Body of pancreas (tissue), 4 donors: ENCODE data around the gene FBXO31. TPM values are rescaled to one million over a fixed set of nuclear protein-coding genes. Genes with fewer than 3 reads are reported as not detected.

ENCODE experiments used
- ATAC-seq: fragments of 150-250 bp; one replicate; pipeline ENCODE4 v1.9.1; 2016
- DNase-seq, 4 donors: peaks; one replicate each; pipeline ENCODE4 v3.0.0-alpha.2; 2019
- H3K27ac ChIP-seq, 4 donors: fragments of 200-600 bp; sonication (generic); 1 replicate in 3 of 4; 2 replicates in 1 of 4; pipeline versions ENCODE4 v1.5.1 to v1.6.1; 2016 to 2019; ENCODE audit warnings: mild to moderate bottlenecking in 1 of 4, mixed read lengths in 1 of 4, moderate library complexity in 1 of 4
- H3K27me3 ChIP-seq, 2 donors: fragments of 200-600 bp; sonication (generic); one replicate each; pipeline ENCODE4 v1.6.0; 2016; ENCODE audit warnings: mild to moderate bottlenecking in 1 of 2
- H3K36me3 ChIP-seq, 2 donors: fragments of 200-600 bp; sonication (generic); replicated peaks in 1 of 2; 2 replicates each; pipeline ENCODE4 v1.5.1; 2016; ENCODE audit warnings: low read depth in 2 of 2; ENCODE audit not compliant: insufficient read depth in 1 of 2
- H3K4me1 ChIP-seq: fragments of 200-600 bp; sonication (generic); one replicate; pipeline ENCODE4 v1.6.0; 2016
- H3K4me3 ChIP-seq, 2 donors: fragments of 200-600 bp; sonication (generic); 1 replicate in 1 of 2; 2 replicates in 1 of 2; pipeline ENCODE4 v1.5.1; 2016 to 2019
- H3K9me3 ChIP-seq, 3 donors: fragments of 200-600 bp; sonication (generic); 1 replicate in 2 of 3; 2 replicates in 1 of 3; pipeline ENCODE4 v1.5.1; 2016
- CTCF ChIP-seq, 7 experiments: fragments of 450-650 bp in 4 of 7; fragments of 200-600 bp in 3 of 7; sonication (generic) in 3 of 7; IDR thresholded peaks; one replicate each; pipeline ENCODE4 v1.5.1; 2016 to 2019; ENCODE audit warnings: antibody characterized with exemption in 7 of 7
- POLR2A ChIP-seq, 3 donors: fragments of 450-650 bp; IDR thresholded peaks; one replicate each; pipeline ENCODE4 v1.6.1; 2016; ENCODE audit warnings: antibody characterized with exemption in 3 of 3, mild to moderate bottlenecking in 2 of 3
- WGBS, 2 donors: methylation state at CpG; one replicate each; pipeline ENCODE4 v1.1.5; 2017; 5-methylcytosine and 5-hydroxymethylcytosine counted together
- intact Hi-C: fragments of 100-400 bp; cut with DNase I; formaldehyde crosslinking; loops from one replicate; pipeline ENCODE4 v1.15.1; 2023
- total RNA-seq, 2 donors: library from RNA; depleted of rRNA; stranded (reverse); fragments of >200 nt; gene quantifications; one replicate each; pipeline ENCODE4 v1.1.0, GENCODE V29; 2016

Gene FBXO31
- total RNA-seq, 2 donors from 2014 or later: 35.5 to 46.8 TPM

GRCh38 chr16:87421003-87421912 lies 37.7 kb upstream of the FBXO31 start:
- DNase-seq (no peak), ATAC-seq (no peak)
- H3K36me3 ChIP-seq: peaks cover 8 to 10% of the 10 kb centered on the region in 2 donors
- 87 to 90% methylated on average over 19 to 25 of the region's 25 CpGs for WGBS, 2 donors
- H3K4me1 ChIP-seq: no peaks in the 10 kb centered on the region
- TF ChIP-seq CTCF (IDR thresholded peaks at IDR 0.05): no peak
- no peak for TF ChIP-seq POLR2A (IDR thresholded peaks at IDR 0.05)
- no peak overlapping the region for H3K4me3 ChIP-seq
- H3K27ac ChIP-seq: no peak overlapping the region
- intact Hi-C loops: no loop called here
- no peaks in the 10 kb centered on the region for H3K27me3 ChIP-seq
- H3K9me3 ChIP-seq: no peaks in the 10 kb centered on the region

- DNase-seq (no peak), ATAC-seq (peak; percentile 9)
- peaks cover 13 to 14% of the 10 kb centered on the region in 2 donors for H3K36me3 ChIP-seq
- H3K27ac ChIP-seq: no peak overlapping the region
- TF ChIP-seq CTCF (IDR thresholded peaks at IDR 0.05) (peak in 2 of 7 experiments; percentile 6 to 8), POLR2A (IDR thresholded peaks at IDR 0.05) (no peak)
- H3K9me3 ChIP-seq: no peaks in the 10 kb centered on the region
- intact Hi-C loops: no loop called here
- H3K4me3 ChIP-seq: no peak overlapping the region
- WGBS, 2 donors: 93 to 96% methylated on average over 17 to 25 of the region's 25 CpGs
- H3K4me1 ChIP-seq: no peaks in the 10 kb centered on the region
- no peaks in the 10 kb centered on the region for H3K27me3 ChIP-seq
Observed at GRCh38 chr16:87420026-87421002, 36.7 kb upstream of the FBXO31 start.

- DNase-seq (no peak), ATAC-seq (no peak)
- Histone ChIP-seq H3K9me3 (no peaks in the 10 kb centered on the region), H3K36me3 (peaks cover 16 to 18% of the 10 kb centered on the region in 2 donors), H3K4me1 (no peaks in the 10 kb centered on the region), H3K4me3 (no peak overlapping the region), H3K27ac (no peak overlapping the region), H3K27me3 (no peaks in the 10 kb centered on the region)
- 70 to 78% methylated on average over 6 of the region's 6 CpGs for WGBS, 2 donors
- TF ChIP-seq CTCF (IDR thresholded peaks at IDR 0.05): no peak
- TF ChIP-seq POLR2A (IDR thresholded peaks at IDR 0.05): no peak
- intact Hi-C loops: no loop called here
Observed at GRCh38 chr16:87418644-87419043, 35.1 kb upstream of the FBXO31 start.

- TF ChIP-seq POLR2A (IDR thresholded peaks at IDR 0.05) (no peak), CTCF (IDR thresholded peaks at IDR 0.05) (no peak)
- H3K27me3 ChIP-seq: no peaks in the 10 kb centered on the region
- H3K4me3 ChIP-seq: no peak overlapping the region
- DNase-seq: no peak
- intact Hi-C loops: no loop called here
- H3K9me3 ChIP-seq: no peaks in the 10 kb centered on the region
- H3K36me3 ChIP-seq: peaks cover 15 to 16% of the 10 kb centered on the region in 2 donors
- no peak for ATAC-seq
- WGBS, 2 donors: 91 to 93% methylated on average over 18 of the region's 18 CpGs
- H3K4me1 ChIP-seq: no peaks in the 10 kb centered on the region
- H3K27ac ChIP-seq: no peak overlapping the region
Observed at GRCh38 chr16:87418216-87418615, 34.6 kb upstream of the FBXO31 start.
